ENCODE measurements around the gene TLL2. TPM values are rescaled to one million over a fixed set of nuclear protein-coding genes. Genes with fewer than 3 reads are reported as not detected.

The TLL2 gene
- total RNA-seq, 4 donors from 2014 or later, result 0.20 to 0.31 TPM; not detected in 2

GRCh38 chr10:96502561-96503282, 11.0 kb downstream of the TLL2 start:
- TF ChIP-seq EP300 (IDR thresholded peaks at IDR 0.05), result no peak
- no peak for TF ChIP-seq POLR2A (IDR thresholded peaks at IDR 0.05)
- no peak for TF ChIP-seq CTCF (IDR thresholded peaks at IDR 0.05)
- no peak for TF ChIP-seq POLR2AphosphoS5 (IDR thresholded peaks at IDR 0.05)
- no peak for ATAC-seq
- Histone ChIP-seq H3K4me1 (no peaks in the 10 kb centered on the region), H3K27ac (no peak overlapping the region), H3K9me3 (no peaks in the 10 kb centered on the region), H3K36me3 (no peaks in the 10 kb centered on the region), H3K27me3 (peaks cover 10% of the 10 kb centered on the region), H3K4me3 (no peak overlapping the region)
- WGBS, 2 donors (ENCODE audit: low coverage in 1 of 2), result 83 to 88% methylated on average over 3 to 7 of the region's 7 CpGs

- peaks cover 10% of the 10 kb centered on the region for H3K27me3 ChIP-seq
- no peaks in the 10 kb centered on the region for H3K4me1 ChIP-seq
- H3K36me3 ChIP-seq, result no peaks in the 10 kb centered on the region
- 79 to 89% methylated on average over 3 of the region's 4 CpGs for WGBS, 2 donors (ENCODE audit: low coverage in 1 of 2)
- H3K27ac ChIP-seq, result no peak overlapping the region
- ATAC-seq, result no peak
- no peaks in the 10 kb centered on the region for H3K9me3 ChIP-seq
- H3K4me3 ChIP-seq, result no peak overlapping the region
- no peak for TF ChIP-seq CTCF (IDR thresholded peaks at IDR 0.05)
- no peak for TF ChIP-seq EP300 (IDR thresholded peaks at IDR 0.05)
- no peak for TF ChIP-seq POLR2AphosphoS5 (IDR thresholded peaks at IDR 0.05)
- no peak for TF ChIP-seq POLR2A (IDR thresholded peaks at IDR 0.05)
Observed at GRCh38 chr10:96501985-96502384, 11.7 kb downstream of the TLL2 start.

- peaks cover 10% of the 10 kb centered on the region for H3K27me3 ChIP-seq
- no peaks in the 10 kb centered on the region for H3K9me3 ChIP-seq
- no peaks in the 10 kb centered on the region for H3K36me3 ChIP-seq
- ATAC-seq, result no peak
- TF ChIP-seq POLR2A (IDR thresholded peaks at IDR 0.05) (no peak), EP300 (IDR thresholded peaks at IDR 0.05) (no peak), POLR2AphosphoS5 (IDR thresholded peaks at IDR 0.05) (no peak), CTCF (IDR thresholded peaks at IDR 0.05) (no peak)
- no peak overlapping the region for H3K27ac ChIP-seq
- H3K4me3 ChIP-seq, result no peak overlapping the region
- no peaks in the 10 kb centered on the region for H3K4me1 ChIP-seq
- WGBS, 2 donors (ENCODE audit: low coverage in 1 of 2), result 74 to 78% methylated on average over 4 to 5 of the region's 7 CpGs
Observed at GRCh38 chr10:96500519-96500918, 13.2 kb downstream of the TLL2 start.

- ATAC-seq, result no peak
- Histone ChIP-seq H3K36me3 (no peaks in the 10 kb centered on the region), H3K27ac (no peak overlapping the region), H3K4me3 (no peak overlapping the region), H3K9me3 (no peaks in the 10 kb centered on the region), H3K4me1 (no peaks in the 10 kb centered on the region), H3K27me3 (peaks cover 10% of the 10 kb centered on the region)
- WGBS, 2 donors (ENCODE audit: low coverage in 1 of 2), result 90 to 91% methylated on average over 2 to 3 of the region's 3 CpGs
- no peak for TF ChIP-seq CTCF (IDR thresholded peaks at IDR 0.05)
- no peak for TF ChIP-seq POLR2AphosphoS5 (IDR thresholded peaks at IDR 0.05)
- no peak for TF ChIP-seq EP300 (IDR thresholded peaks at IDR 0.05)
- TF ChIP-seq POLR2A (IDR thresholded peaks at IDR 0.05), result no peak
Observed at GRCh38 chr10:96500050-96500449, 13.7 kb downstream of the TLL2 start.

- TF ChIP-seq EP300 (IDR thresholded peaks at IDR 0.05), result no peak
- no peak for TF ChIP-seq POLR2AphosphoS5 (IDR thresholded peaks at IDR 0.05)
- TF ChIP-seq CTCF (IDR thresholded peaks at IDR 0.05), result no peak
- no peak for TF ChIP-seq POLR2A (IDR thresholded peaks at IDR 0.05)
- Histone ChIP-seq H3K9me3 (no peaks in the 10 kb centered on the region), H3K4me1 (no peaks in the 10 kb centered on the region), H3K27me3 (peaks cover 22% of the 10 kb centered on the region), H3K36me3 (no peaks in the 10 kb centered on the region), H3K27ac (no peak overlapping the region), H3K4me3 (no peak overlapping the region)
- WGBS, 2 donors (ENCODE audit: low coverage in 1 of 2), result 70 to 73% methylated on average over 4 to 5 of the region's 5 CpGs
- ATAC-seq, result no peak
Observed at GRCh38 chr10:96497391-96497790, 16.3 kb downstream of the TLL2 start.

All from gastroesophageal sphincter (tissue), 4 donors.